Skeletal muscle satellite cell (primary cell): ENCODE measurements around the gene PRR13.
A peak's percentile ranks its signal among the peaks of the same experiment; 100 is the strongest.
"Not testable (repeated sequence)": the region's sequence is repeated elsewhere in the genome, so short reads cannot be mapped to it uniquely, and the experiment has no call there.

ENCODE experiments used
- H3K27me3 ChIP-seq: 2 replicates; pipeline ENCODE4 v1.7.0; 2013; ENCODE audit warnings: low read length; ENCODE audit not compliant: control insufficient read depth, insufficient read depth
- H3K36me3 ChIP-seq: 2 replicates; pipeline ENCODE4 v1.7.0; 2013; ENCODE audit warnings: mild to moderate bottlenecking, control low read depth, low read length; ENCODE audit not compliant: insufficient read depth
- H3K4me1 ChIP-seq: 2 replicates; pipeline ENCODE4 v1.7.0; 2013; ENCODE audit warnings: low read length; ENCODE audit not compliant: control insufficient read depth, insufficient read depth
- H3K4me2 ChIP-seq: 2 replicates; pipeline ENCODE4 v1.7.0; 2013; ENCODE audit warnings: mild to moderate bottlenecking, low read length
- H3K4me3 ChIP-seq: 2 replicates; pipeline ENCODE4 v1.7.0; 2013; ENCODE audit warnings: low read length
- H3K9ac ChIP-seq: 2 replicates; pipeline ENCODE4 v1.7.0; 2013; ENCODE audit warnings: mild to moderate bottlenecking, low read depth, low read length, moderate library complexity
- H3K9me3 ChIP-seq: replicated peaks from 2 replicates; pipeline ENCODE4 v1.7.0; 2013; ENCODE audit warnings: mild to moderate bottlenecking, control low read depth, low read length

PRR13 gene

GRCh38 chr12:53444593-53445325, 3.2 kb downstream of the PRR13 start:
- peaks cover 27% of the 10 kb centered on the region for H3K36me3 ChIP-seq
- H3K4me2 ChIP-seq, H3K9ac ChIP-seq, H3K27me3 ChIP-seq, H3K4me3 ChIP-seq, H3K9me3 ChIP-seq: not testable (repeated sequence)
- peaks cover 17% of the 10 kb centered on the region for H3K4me1 ChIP-seq

GRCh38 chr12:53450936-53451335, 9.4 kb downstream of the PRR13 start:
- Histone ChIP-seq H3K27me3 (no peaks in the 10 kb centered on the region), H3K4me2 (no peak overlapping the region), H3K9ac (no peak overlapping the region), H3K36me3 (peaks cover 38% of the 10 kb centered on the region), H3K4me3 (no peak overlapping the region), H3K9me3 (no peaks in the 10 kb centered on the region), H3K4me1 (peaks cover 16% of the 10 kb centered on the region)

- H3K4me1 ChIP-seq = peaks cover 16% of the 10 kb centered on the region
- no peaks in the 10 kb centered on the region for H3K9me3 ChIP-seq
- H3K36me3 ChIP-seq = peaks cover 46% of the 10 kb centered on the region
- peak within 1 kb of the TSS; percentile 98 for H3K4me2 ChIP-seq
- peak within 1 kb of the TSS; percentile 98 for H3K4me3 ChIP-seq
- no peaks in the 10 kb centered on the region for H3K27me3 ChIP-seq
- peak within 1 kb of the TSS; percentile 100 for H3K9ac ChIP-seq
Observed at GRCh38 chr12:53451661-53452158, 10.2 kb downstream of the PRR13 start, which contains the start of gene PCBP2. TSS of gene PCBP2 (plus strand) at chr12:53452102. CDS start at chr12:53454801, 2,699 bp downstream.

- Histone ChIP-seq H3K4me1 (peaks cover 16% of the 10 kb centered on the region), H3K4me3 (peak overlapping the region; percentile 98), H3K27me3 (no peaks in the 10 kb centered on the region), H3K4me2 (peak overlapping the region; percentile 98), H3K9ac (peak overlapping the region; percentile 100), H3K36me3 (peaks cover 52% of the 10 kb centered on the region), H3K9me3 (no peaks in the 10 kb centered on the region)
Observed at GRCh38 chr12:53452159-53453077, 10.9 kb downstream of the PRR13 start.

GRCh38 chr12:53453953-53454640, 12.6 kb downstream of the PRR13 start:
- Histone ChIP-seq H3K27me3 (no peaks in the 10 kb centered on the region), H3K4me3 (peak overlapping the region; percentile 98), H3K36me3 (peaks cover 63% of the 10 kb centered on the region), H3K4me2 (peak overlapping the region; percentile 98), H3K9me3 (no peaks in the 10 kb centered on the region), H3K4me1 (peaks cover 16% of the 10 kb centered on the region), H3K9ac (peak overlapping the region; percentile 100)

GRCh38 chr12:53454707-53455106, 13.2 kb downstream of the PRR13 start:
- H3K4me2 ChIP-seq = peak overlapping the region; percentile 98
- H3K36me3 ChIP-seq = peaks cover 69% of the 10 kb centered on the region
- peaks cover 16% of the 10 kb centered on the region for H3K4me1 ChIP-seq
- peak overlapping the region; percentile 98 for H3K4me3 ChIP-seq
- no peaks in the 10 kb centered on the region for H3K9me3 ChIP-seq
- H3K9ac ChIP-seq = peak overlapping the region; percentile 100
- no peaks in the 10 kb centered on the region for H3K27me3 ChIP-seq

- H3K9me3 ChIP-seq = no peaks in the 10 kb centered on the region
- H3K27me3 ChIP-seq = no peaks in the 10 kb centered on the region
- no peak overlapping the region for H3K4me2 ChIP-seq
- peaks cover 90% of the 10 kb centered on the region for H3K36me3 ChIP-seq
- no peak overlapping the region for H3K9ac ChIP-seq
- H3K4me1 ChIP-seq = peaks cover 16% of the 10 kb centered on the region
- H3K4me3 ChIP-seq = no peak overlapping the region
Observed at GRCh38 chr12:53456654-53457366, 15.3 kb downstream of the PRR13 start.

GRCh38 chr12:53459097-53459496, 17.6 kb downstream of the PRR13 start:
- H3K27me3 ChIP-seq = no peaks in the 10 kb centered on the region
- peaks cover 99% of the 10 kb centered on the region for H3K36me3 ChIP-seq
- H3K4me1 ChIP-seq = peaks cover 8% of the 10 kb centered on the region
- no peak overlapping the region for H3K4me2 ChIP-seq
- H3K9me3 ChIP-seq = no peaks in the 10 kb centered on the region
- H3K4me3 ChIP-seq = no peak overlapping the region
- no peak overlapping the region for H3K9ac ChIP-seq

GRCh38 chr12:53461059-53461458, 19.5 kb downstream of the PRR13 start:
- H3K4me2 ChIP-seq = no peak overlapping the region
- no peak overlapping the region for H3K9ac ChIP-seq
- no peak overlapping the region for H3K4me3 ChIP-seq
- no peaks in the 10 kb centered on the region for H3K27me3 ChIP-seq
- no peaks in the 10 kb centered on the region for H3K4me1 ChIP-seq
- peaks cover 99% of the 10 kb centered on the region for H3K36me3 ChIP-seq
- H3K9me3 ChIP-seq = no peaks in the 10 kb centered on the region

GRCh38 chr12:53461591-53461990, 20.1 kb downstream of the PRR13 start:
- Histone ChIP-seq H3K4me1 (no peaks in the 10 kb centered on the region), H3K4me3 (no peak overlapping the region), H3K9me3 (no peaks in the 10 kb centered on the region)

More at GRCh38 chr12:53461591-53461990, 20.1 kb downstream of the PRR13 start:
- Histone ChIP-seq H3K4me2 (no peak overlapping the region), H3K27me3 (no peaks in the 10 kb centered on the region), H3K36me3 (peaks cover 99% of the 10 kb centered on the region), H3K9ac (no peak overlapping the region)
